ENCODE data around the gene IFNAR2. TPM values are rescaled to one million over a fixed set of nuclear protein-coding genes. Genes with fewer than 3 reads are reported as not detected.

The IFNAR2 gene
- total and polyA plus RNA-seq, 2 donors (not counting 3 experiments of a cell fraction or from before 2014, with no cell fraction given), result 22.8 to 42.1 TPM

DNA sequence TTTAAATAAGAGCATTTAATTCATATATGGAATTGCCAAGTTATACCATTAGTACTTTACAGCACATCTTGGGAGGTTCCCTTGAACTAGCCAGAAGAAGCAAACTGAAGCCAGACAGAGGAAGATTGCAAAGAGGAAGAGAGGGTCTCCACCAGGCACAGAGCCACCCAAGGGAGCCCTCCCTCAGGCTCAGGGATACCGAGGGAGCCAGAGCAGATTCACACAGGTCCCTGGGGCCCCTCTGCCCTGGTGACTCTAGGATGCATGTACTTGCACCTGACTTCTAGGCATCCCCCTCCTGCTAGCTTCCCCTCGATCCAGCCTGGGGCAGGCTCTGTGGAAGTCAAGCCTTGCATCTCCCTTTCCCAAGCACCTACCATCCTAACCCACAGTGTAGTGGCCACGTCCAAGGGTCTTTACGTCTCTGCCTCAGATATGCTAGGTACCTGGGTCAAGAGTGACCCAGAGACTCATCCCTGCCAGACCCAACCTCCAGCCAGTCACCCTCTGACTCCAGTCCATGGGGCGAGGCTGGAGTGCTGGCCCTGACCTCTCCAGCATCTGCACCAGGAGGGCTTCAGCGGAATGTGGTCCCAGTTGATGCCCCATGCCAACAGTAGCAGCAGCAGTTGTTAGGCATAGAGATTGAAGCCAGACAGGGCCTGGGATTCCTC, 6.4 kb downstream of the IFNAR2 start:
- no peak overlapping the region for H2AFZ ChIP-seq (ENCODE audit: low read depth, low read length)
- H4K20me1 ChIP-seq (replicated peaks; ENCODE audit: control insufficient read depth, extremely low read depth, insufficient read depth, low read length), result no peaks in the 10 kb centered on the region
- H3K9me3 ChIP-seq (replicated peaks; ENCODE audit: control insufficient read depth, insufficient read depth, low read length), result no peaks in the 10 kb centered on the region
- no peak overlapping the region for H3K9ac ChIP-seq (replicated peaks; ENCODE audit: extremely low read depth, insufficient read depth, low read length)
- H3K27ac ChIP-seq (ENCODE audit: insufficient read depth, low read depth, low read length), result no peak overlapping the region
- ChIA-PET POLR2A (no interaction called here), CTCF (interaction anchor here (0.8 kb wide), 1 partner anchor 23 kb away, joined by 3 read pairs; no protein-coding TSS in a partner anchor)
- dilution Hi-C loops (cut with MboI; ENCODE audit: extremely low pct_ligation_motif_present, low sequenced_read_pairs), result no loop called here
- H3K36me3 ChIP-seq (ENCODE audit: control insufficient read depth in 2 of 2, extremely low read depth in 1 of 2, insufficient read depth in 2 of 2, low read length in 2 of 2), result no peaks in the 10 kb centered on the region
- FAIRE-seq (no peak), DNase-seq (ENCODE audit: low read depth, low spot score) (no peak)
- peaks cover 48% of the 10 kb centered on the region for H3K79me2 ChIP-seq (ENCODE audit: control insufficient read depth, insufficient read depth, low read length)
- H3K4me2 ChIP-seq (ENCODE audit: insufficient read depth, low read length), result no peak overlapping the region
- no TSS peak for BruUV-seq (replicated peaks)
- no peaks in the 10 kb centered on the region for H3K9me1 ChIP-seq (replicated peaks; ENCODE audit: control insufficient read depth, extremely low read depth, insufficient read depth, low read length)
- peaks cover 35% of the 10 kb centered on the region for H3K4me1 ChIP-seq (ENCODE audit: control insufficient read depth, extremely low read depth, insufficient read depth, low read length)
- no peak overlapping the region for H3K4me3 ChIP-seq (replicated peaks in 1 of 3; ENCODE audit: insufficient read depth in 1 of 3, low read depth in 1 of 3, low read length in 3 of 3)
- H3K27me3 ChIP-seq (ENCODE audit: control insufficient read depth in 2 of 2, insufficient read depth in 2 of 2, low read length in 2 of 2), result no peaks in the 10 kb centered on the region
- intact Hi-C loops (cut with micrococcal nuclease), result no loop called here
- TF ChIP-seq MAX (IDR thresholded peaks at IDR 0.05; ENCODE audit: insufficient read depth, insufficient read length) (no peak), FOS (IDR thresholded peaks at IDR 0.05; ENCODE audit: borderline replicate concordance, insufficient read depth, low read length) (no peak), EZH2 (IDR thresholded peaks at IDR 0.05; ENCODE audit: borderline replicate concordance, low read depth, low read length, severe bottlenecking) (no peak), POLR2AphosphoS5 (IDR thresholded peaks at IDR 0.05; ENCODE audit: insufficient read depth, low read depth, low read length) (no peak), CTCF (IDR thresholded peaks at IDR 0.05; ENCODE audit: extremely low read depth in 1 of 2, insufficient read depth in 1 of 2, low read depth in 1 of 2, low read length in 2 of 2) (no peak), MYC (IDR thresholded peaks at IDR 0.05; ENCODE audit: low read depth, low read length) (no peak), POLR2A (IDR thresholded peaks at IDR 0.05; ENCODE audit: low read depth, low read length) (no peak), JUN (IDR thresholded peaks at IDR 0.05; ENCODE audit: borderline replicate concordance, insufficient read depth, insufficient read length, low read depth) (no peak), GATA2 (IDR thresholded peaks at IDR 0.05; ENCODE audit: insufficient read depth, insufficient read length, low read depth, low read length) (no peak)
